ENCODE results near the gene ADARB2. TPM values are rescaled to one million over a fixed set of nuclear protein-coding genes. Genes with fewer than 3 reads are reported as not detected.

ADARB2 gene
- total RNA-seq, 6 experiments from 2014 or later: not detected

- H3K27me3 Mint-ChIP-seq (ENCODE audit: insufficient read depth): peaks cover 2% of the 10 kb centered on the region
These were observed 389.2 kb downstream of the ADARB2 start for GRCh38 chr10:1347962-1348772.

DNA sequence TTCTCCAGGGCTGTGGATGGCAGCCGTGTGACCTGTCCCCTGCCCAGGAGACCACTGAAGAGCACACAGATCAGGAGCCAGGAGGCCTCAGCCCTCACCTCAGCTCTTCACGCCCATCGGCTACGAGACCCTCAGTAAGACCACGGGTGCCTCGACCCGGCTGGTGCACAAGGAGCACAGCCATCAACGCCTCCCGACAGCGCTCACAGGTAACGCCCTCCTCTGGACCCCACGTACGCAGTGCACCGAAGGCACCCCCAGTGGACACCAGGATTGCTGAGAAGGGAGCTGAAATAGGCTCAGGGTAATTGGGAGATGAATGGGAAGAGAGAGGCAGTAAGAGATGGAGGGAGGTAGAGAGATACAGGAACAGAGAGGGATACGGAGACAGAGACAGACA, 389.8 kb downstream of the ADARB2 start:
- H3K27me3 Mint-ChIP-seq (ENCODE audit: insufficient read depth): peaks cover 2% of the 10 kb centered on the region
- H3K27ac Mint-ChIP-seq: no peak overlapping the region
- H3K9me3 Mint-ChIP-seq: peaks cover 39% of the 10 kb centered on the region; the same call in 1 of the 2 replicates
- H3K4me3 Mint-ChIP-seq: no peak overlapping the region
- TF ChIP-seq CTCF (IDR thresholded peaks at IDR 0.05): no peak
- H3K4me1 Mint-ChIP-seq (ENCODE audit: low read depth): no peaks in the 10 kb centered on the region
- no peaks in the 10 kb centered on the region for H3K36me3 Mint-ChIP-seq (ENCODE audit: low read depth)
- DNase-seq: no peak

More at GRCh38 chr10:1347962-1348772, 389.2 kb downstream of the ADARB2 start:
- Mint-ChIP-seq H3K27ac (no peak overlapping the region), H3K4me3 (no peak overlapping the region), H3K4me1 (ENCODE audit: low read depth) (no peaks in the 10 kb centered on the region), H3K9me3 (peaks cover 39% of the 10 kb centered on the region; the same call in 1 of the 2 replicates), H3K36me3 (ENCODE audit: low read depth) (no peaks in the 10 kb centered on the region)
- no peak for TF ChIP-seq CTCF (IDR thresholded peaks at IDR 0.05)
- DNase-seq: no peak

DNA sequence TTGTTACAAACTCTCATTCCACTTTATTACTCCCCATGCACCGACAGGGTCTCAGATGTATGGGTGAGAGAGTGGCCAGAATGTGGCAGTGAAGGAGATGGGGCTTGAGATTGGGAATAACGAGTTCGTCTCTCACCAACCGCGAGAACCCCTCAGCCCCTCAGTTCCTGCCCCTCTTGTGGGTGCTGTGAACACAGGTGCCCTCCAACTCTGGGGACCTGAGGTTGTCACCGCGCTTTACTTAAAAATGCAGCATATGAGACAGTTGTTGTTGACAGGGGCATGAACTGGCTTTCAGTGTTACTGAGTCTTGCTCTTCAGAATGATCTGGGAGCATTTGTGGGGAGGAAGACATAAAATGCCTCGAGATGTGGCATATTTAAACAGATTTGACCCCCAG, 391.1 kb downstream of the ADARB2 start:
- DNase-seq: no peak
- H3K36me3 Mint-ChIP-seq (ENCODE audit: low read depth): no peaks in the 10 kb centered on the region
- no peak overlapping the region for H3K27ac Mint-ChIP-seq
- TF ChIP-seq CTCF (IDR thresholded peaks at IDR 0.05): no peak
- H3K4me3 Mint-ChIP-seq: no peak overlapping the region
- H3K4me1 Mint-ChIP-seq (ENCODE audit: low read depth): no peaks in the 10 kb centered on the region
- H3K9me3 Mint-ChIP-seq: peaks cover 39% of the 10 kb centered on the region
- peaks cover 5% of the 10 kb centered on the region for H3K27me3 Mint-ChIP-seq (ENCODE audit: insufficient read depth)

GRCh38 chr10:1345368-1345767, 392.0 kb downstream of the ADARB2 start:
- Mint-ChIP-seq H3K4me3 (no peak overlapping the region), H3K27me3 (ENCODE audit: insufficient read depth) (peaks cover 5% of the 10 kb centered on the region), H3K9me3 (peaks cover 42% of the 10 kb centered on the region), H3K36me3 (ENCODE audit: low read depth) (no peaks in the 10 kb centered on the region), H3K4me1 (ENCODE audit: low read depth) (no peaks in the 10 kb centered on the region), H3K27ac (no peak overlapping the region)
- TF ChIP-seq CTCF (IDR thresholded peaks at IDR 0.05): no peak
- DNase-seq: no peak

DNA sequence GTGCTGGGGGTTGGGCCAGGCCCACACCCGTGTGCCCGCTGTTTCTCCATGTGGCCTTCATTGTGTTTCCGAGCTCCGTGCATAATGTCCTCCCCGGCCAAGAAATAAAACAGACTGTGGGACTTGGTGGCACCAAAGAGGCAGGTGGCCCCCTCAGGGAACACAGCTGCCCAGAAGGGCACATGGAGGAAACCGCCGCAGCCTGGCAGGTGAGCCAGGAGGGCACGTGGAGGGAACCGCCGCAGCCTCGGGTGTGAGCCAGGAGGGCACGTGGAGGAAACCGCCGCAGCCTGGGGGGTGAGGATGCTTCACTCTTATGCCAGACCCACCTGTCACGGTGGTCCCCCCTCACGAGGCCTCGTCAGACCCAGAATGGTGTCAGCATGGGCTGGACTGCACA, 392.5 kb downstream of the ADARB2 start:
- Mint-ChIP-seq H3K27ac (no peak overlapping the region), H3K4me3 (no peak overlapping the region), H3K36me3 (ENCODE audit: low read depth) (no peaks in the 10 kb centered on the region), H3K4me1 (ENCODE audit: low read depth) (no peaks in the 10 kb centered on the region), H3K9me3 (peaks cover 37% of the 10 kb centered on the region), H3K27me3 (ENCODE audit: insufficient read depth) (peaks cover 5% of the 10 kb centered on the region)
- DNase-seq: no peak
- TF ChIP-seq CTCF (IDR thresholded peaks at IDR 0.05): no peak

Data from HFFc6 (cell line).